Activated CD8-positive, alpha-beta T cell treated with anti-CD3 and anti-CD28 coated beads for 36 hours (primary cell): ENCODE data around the gene RAB13. TPM values are rescaled to one million over a fixed set of nuclear protein-coding genes. Genes with fewer than 3 reads are reported as not detected.

ENCODE experiments used
- ATAC-seq: fragments of 200-7000 bp; cut with Tn5 transposase; one replicate; pipeline ENCODE4 v1.10.0; 2021; ENCODE audit warnings: mild to moderate bottlenecking, moderate library complexity
- CTCF ChIA-PET: fragments of 350-600 bp; sonication (Branson Sonifier 250); formaldehyde crosslinking; loops from one replicate; lab custom pipeline; 2021; ENCODE audit warnings: antibody characterized with exemption; lab: Charles Lee
- POLR2A ChIA-PET: fragments of 350-600 bp; sonication (Branson Sonifier 250); formaldehyde crosslinking; loops from one replicate; lab custom pipeline; 2021; ENCODE audit warnings: antibody characterized with exemption; lab: Charles Lee
- DNase-seq: peaks from one replicate; pipeline ENCODE4 v3.0.0-alpha.2; 2020
- H3K27ac Mint-ChIP-seq: one replicate; pipeline ENCODE4 v1.8.0; 2021; ENCODE audit warnings: mild to moderate bottlenecking, mixed read lengths
- H3K27me3 Mint-ChIP-seq: one replicate; pipeline ENCODE4 v1.8.0; 2021; ENCODE audit warnings: mixed read lengths
- H3K36me3 Mint-ChIP-seq: one replicate; pipeline ENCODE4 v1.8.0; 2021; ENCODE audit warnings: low read depth, mixed read lengths
- H3K4me1 Mint-ChIP-seq: one replicate; pipeline ENCODE4 v1.8.0; 2021; ENCODE audit warnings: low read depth, mixed read lengths
- H3K4me3 Mint-ChIP-seq: one replicate; pipeline ENCODE4 v1.8.0; 2021; ENCODE audit warnings: mild to moderate bottlenecking, moderate library complexity, mixed read lengths
- H3K9me3 Mint-ChIP-seq: one replicate; pipeline ENCODE4 v1.8.0; 2021; ENCODE audit warnings: mixed read lengths
- intact Hi-C: fragments of 100-400 bp; cut with micrococcal nuclease; formaldehyde crosslinking; loops from one replicate; pipeline ENCODE4 v1.10.0; 2022
- total RNA-seq, 2 experiments: library from RNA; stranded (reverse); gene quantifications; one replicate each; pipeline ENCODE4 v1.2.3, GENCODE V29; 2021
- TF ChIP-seq, protein P1 (sequence below): fragments of 200-600 bp; IDR thresholded peaks from one replicate; pipeline ENCODE4 v1.8.0; 2022; ENCODE audit warnings: antibody characterized with exemption, mild to moderate bottlenecking

RAB13 gene
- total RNA-seq, 2 experiments from 2014 or later: 41.7 to 45.6 TPM

DNA sequence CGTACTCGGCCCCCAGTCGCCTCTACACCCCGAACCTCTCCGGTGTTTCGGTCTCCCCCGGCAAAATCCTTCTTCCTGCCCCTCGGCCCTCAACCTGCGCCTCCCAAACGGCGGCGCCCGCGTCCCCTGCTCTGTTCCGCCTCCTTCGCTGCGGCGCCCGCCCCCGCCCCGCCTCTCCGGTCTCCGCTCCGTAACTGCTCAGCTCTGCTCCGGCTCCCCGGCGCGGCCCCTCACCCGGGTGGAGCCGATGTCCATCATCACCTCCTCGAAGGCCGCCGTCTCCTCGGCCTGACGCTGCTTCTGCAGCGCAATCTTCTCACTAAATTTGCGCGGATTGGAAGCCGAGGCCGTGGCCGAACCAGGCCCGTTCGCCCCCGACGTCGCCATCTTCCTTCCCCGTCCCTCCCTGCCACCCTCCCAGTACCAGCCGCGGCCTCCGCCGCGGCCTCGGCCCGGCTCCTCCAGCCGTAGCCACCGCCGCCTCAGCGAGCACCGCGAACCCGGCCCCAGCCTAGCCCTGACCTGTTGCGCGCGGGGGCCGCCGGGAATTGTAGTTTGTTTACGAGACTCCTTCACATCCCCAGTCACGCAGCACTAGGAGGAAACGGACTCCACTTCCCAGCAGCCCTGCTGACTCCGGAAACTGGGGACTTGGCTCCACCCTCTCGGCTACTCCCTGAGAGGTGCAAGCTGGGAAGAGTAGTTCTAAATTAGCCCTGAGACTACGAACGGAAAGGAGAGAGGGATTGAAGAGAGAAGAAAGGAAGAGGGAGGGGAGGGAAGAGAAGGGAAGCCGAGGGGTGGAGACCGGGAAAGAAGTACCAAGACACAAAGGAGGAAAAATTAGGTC lies 27.8 kb downstream of the RAB13 start, which contains the start of gene CRTC2:
Gene CRTC2 (minus strand): TSS at position 502 of the 850 bp plus-strand sequence. CDS start 115 bp downstream, at position 387.
- Mint-ChIP-seq H3K27ac (peak within 1 kb of the TSS; percentile 98), H3K4me1 (peaks cover 59% of the 10 kb centered on the region), H3K4me3 (peak within 1 kb of the TSS; percentile 97), H3K36me3 (peaks cover 29% of the 10 kb centered on the region), H3K27me3 (no peaks in the 10 kb centered on the region), H3K9me3 (no peaks in the 10 kb centered on the region)
- DNase-seq (peak; percentile 100), ATAC-seq (peak; percentile 88)
- TF ChIP-seq, protein P1, sequence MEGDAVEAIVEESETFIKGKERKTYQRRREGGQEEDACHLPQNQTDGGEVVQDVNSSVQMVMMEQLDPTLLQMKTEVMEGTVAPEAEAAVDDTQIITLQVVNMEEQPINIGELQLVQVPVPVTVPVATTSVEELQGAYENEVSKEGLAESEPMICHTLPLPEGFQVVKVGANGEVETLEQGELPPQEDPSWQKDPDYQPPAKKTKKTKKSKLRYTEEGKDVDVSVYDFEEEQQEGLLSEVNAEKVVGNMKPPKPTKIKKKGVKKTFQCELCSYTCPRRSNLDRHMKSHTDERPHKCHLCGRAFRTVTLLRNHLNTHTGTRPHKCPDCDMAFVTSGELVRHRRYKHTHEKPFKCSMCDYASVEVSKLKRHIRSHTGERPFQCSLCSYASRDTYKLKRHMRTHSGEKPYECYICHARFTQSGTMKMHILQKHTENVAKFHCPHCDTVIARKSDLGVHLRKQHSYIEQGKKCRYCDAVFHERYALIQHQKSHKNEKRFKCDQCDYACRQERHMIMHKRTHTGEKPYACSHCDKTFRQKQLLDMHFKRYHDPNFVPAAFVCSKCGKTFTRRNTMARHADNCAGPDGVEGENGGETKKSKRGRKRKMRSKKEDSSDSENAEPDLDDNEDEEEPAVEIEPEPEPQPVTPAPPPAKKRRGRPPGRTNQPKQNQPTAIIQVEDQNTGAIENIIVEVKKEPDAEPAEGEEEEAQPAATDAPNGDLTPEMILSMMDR: no peak
- intact Hi-C loops: no loop called here
- ChIA-PET CTCF (interaction anchor here (0.9 to 4.8 kb wide), 3 partner anchors 10 to 12 kb away, joined by 3 to 46 read pairs (median 11); partner anchors contain the start of genes CREB3L4 and DENND4B), POLR2A (interaction anchor here (0.9 to 7.3 kb wide), 11 partner anchors 9 to 129 kb away, joined by 3 to 62 read pairs (median 5); partner anchors contain the start of genes CREB3L4, DENND4B, GATAD2B and JTB)

- peak; percentile 21 for ATAC-seq
- peak; percentile 73 for DNase-seq
- TF ChIP-seq, protein P1: no peak
- peak overlapping the region; percentile 98 for H3K27ac Mint-ChIP-seq
- no peaks in the 10 kb centered on the region for H3K27me3 Mint-ChIP-seq
- intact Hi-C loops: loop anchor here (2.0 kb wide), 1 partner anchor 33 kb away; the partner anchor contains the start of gene RPS27
- no peaks in the 10 kb centered on the region for H3K9me3 Mint-ChIP-seq
- POLR2A ChIA-PET: interaction anchor here (0.8 to 7.3 kb wide), 9 partner anchors 8 to 312 kb away, joined by 3 to 62 read pairs (median 7); partner anchors contain the start of genes CREB3L4, DENND4B, GATAD2B and JTB
- H3K4me1 Mint-ChIP-seq: peaks cover 59% of the 10 kb centered on the region
- H3K36me3 Mint-ChIP-seq: peaks cover 30% of the 10 kb centered on the region
- peak overlapping the region; percentile 97 for H3K4me3 Mint-ChIP-seq
- CTCF ChIA-PET: interaction anchor here (0.7 to 4.8 kb wide), 3 partner anchors 8 to 27 kb away, joined by 3 to 46 read pairs (median 3); partner anchors contain the start of gene DENND4B
Observed at GRCh38 chr1:153957744-153958110, 28.4 kb downstream of the RAB13 start.

GRCh38 chr1:153956997-153957715 lies 29.0 kb downstream of the RAB13 start:
- peak overlapping the region; percentile 97 for H3K4me3 Mint-ChIP-seq
- POLR2A ChIA-PET: interaction anchor here (0.7 to 7.3 kb wide), 11 partner anchors 10 to 312 kb away, joined by 3 to 62 read pairs (median 7); partner anchors contain the start of genes CREB3L4, DENND4B, GATAD2B and JTB
- intact Hi-C loops: loop anchor here (2.0 kb wide), 1 partner anchor 34 kb away; the partner anchor contains the start of gene RPS27
- DNase-seq (no peak), ATAC-seq (no peak)
- TF ChIP-seq, protein P1: no peak
- H3K27me3 Mint-ChIP-seq: no peaks in the 10 kb centered on the region
- peaks cover 55% of the 10 kb centered on the region for H3K4me1 Mint-ChIP-seq
- H3K27ac Mint-ChIP-seq: peak overlapping the region; percentile 98
- no peaks in the 10 kb centered on the region for H3K9me3 Mint-ChIP-seq
- CTCF ChIA-PET: interaction anchor here (0.6 to 4.8 kb wide), 7 partner anchors 9 to 420 kb away, joined by 3 to 46 read pairs (median 6); partner anchors contain the start of genes CREB3L4, DENND4B and RAB13
- peaks cover 33% of the 10 kb centered on the region for H3K36me3 Mint-ChIP-seq

DNA sequence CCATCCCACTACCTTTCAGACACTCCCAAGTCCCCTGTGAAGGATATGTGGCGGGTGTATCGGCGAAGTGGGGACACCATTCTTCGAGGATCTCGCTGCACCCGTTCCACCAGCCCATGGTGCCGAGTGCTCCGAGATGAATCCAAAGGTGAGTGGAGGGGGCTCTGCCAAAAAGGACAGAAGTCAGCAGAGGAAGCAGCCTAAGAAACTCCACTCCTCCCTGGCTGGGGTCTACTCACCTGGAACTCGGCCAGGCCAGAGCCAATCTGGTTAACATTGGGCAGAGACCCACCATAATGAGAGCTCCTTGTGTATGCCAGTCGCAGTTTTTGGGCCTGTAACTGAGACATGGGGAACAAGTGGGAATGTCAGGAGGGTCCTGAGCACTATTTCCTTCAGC lies 31.3 kb downstream of the RAB13 start:
- Mint-ChIP-seq H3K36me3 (peaks cover 33% of the 10 kb centered on the region), H3K4me1 (peaks cover 38% of the 10 kb centered on the region), H3K27me3 (no peaks in the 10 kb centered on the region), H3K9me3 (no peaks in the 10 kb centered on the region), H3K27ac (peak overlapping the region; percentile 65), H3K4me3 (no peak overlapping the region)
- intact Hi-C loops: no loop called here
- no peak for ATAC-seq
- TF ChIP-seq, protein P1: no peak
- no peak for DNase-seq
- ChIA-PET POLR2A (interaction anchor here (0.6 to 7.3 kb wide), 6 partner anchors 9 to 31 kb away, joined by 3 to 62 read pairs (median 22); partner anchors contain the start of genes CREB3L4, DENND4B, JTB and RAB13), CTCF (interaction anchor here (1.1 to 4.8 kb wide), 4 partner anchors 9 to 32 kb away, joined by 3 to 46 read pairs (median 4); partner anchors contain the start of genes DENND4B and JTB)
